HFFc6 (cell line): Measurements from ENCODE around the gene KIF13A. TPM values are rescaled to one million over a fixed set of nuclear protein-coding genes. Genes with fewer than 3 reads are reported as not detected.
A peak's percentile ranks its signal among the peaks of the same experiment; 100 is the strongest.

Source experiments
- DNase-seq: peaks from one replicate; pipeline ENCODE4 v3.0.0-alpha.2; 2018
- H3K27ac Mint-ChIP-seq: 2 replicates; pipeline ENCODE4 v1.8.0; 2020; ENCODE audit warnings: mild to moderate bottlenecking, mixed read lengths
- H3K27me3 Mint-ChIP-seq: 2 replicates; pipeline ENCODE4 v1.8.0; 2021; ENCODE audit warnings: mild to moderate bottlenecking, moderate library complexity, mixed read lengths; ENCODE audit not compliant: insufficient read depth
- H3K36me3 Mint-ChIP-seq: 2 replicates; pipeline ENCODE4 v1.8.0; 2021; ENCODE audit warnings: low read depth, mixed read lengths
- H3K4me1 Mint-ChIP-seq: 2 replicates; pipeline ENCODE4 v1.8.0; 2020; ENCODE audit warnings: low read depth, mixed read lengths
- H3K4me3 Mint-ChIP-seq: 2 replicates; pipeline ENCODE4 v1.8.0; 2020; ENCODE audit warnings: mild to moderate bottlenecking, moderate library complexity, mixed read lengths
- H3K9me3 Mint-ChIP-seq: 2 replicates; pipeline ENCODE4 v1.8.0; 2020; ENCODE audit warnings: mild to moderate bottlenecking, mixed read lengths
- total RNA-seq, 6 experiments: library from RNA; stranded (reverse); fragmentation: NEBNext Ultra II Directional; extraction: Animal tissue kit (Norgen Biotek cat#: 25700); gene quantifications; 2 replicates in 1 of 6; 3 replicates in 5 of 6; pipeline ENCODE4 v1.2.3, GENCODE V29; 2021
- TF ChIP-seq, protein P1 (sequence below): fragments of 200-600 bp; sonication (generic); IDR thresholded peaks from 2 replicates; pipeline ENCODE4 v1.5.0; 2021; ENCODE audit warnings: antibody characterized with exemption, mild to moderate bottlenecking

KIF13A gene
- total RNA-seq, 6 experiments from 2014 or later = 63.7 to 72.8 (median 66.4) TPM

- TF ChIP-seq, protein P1, sequence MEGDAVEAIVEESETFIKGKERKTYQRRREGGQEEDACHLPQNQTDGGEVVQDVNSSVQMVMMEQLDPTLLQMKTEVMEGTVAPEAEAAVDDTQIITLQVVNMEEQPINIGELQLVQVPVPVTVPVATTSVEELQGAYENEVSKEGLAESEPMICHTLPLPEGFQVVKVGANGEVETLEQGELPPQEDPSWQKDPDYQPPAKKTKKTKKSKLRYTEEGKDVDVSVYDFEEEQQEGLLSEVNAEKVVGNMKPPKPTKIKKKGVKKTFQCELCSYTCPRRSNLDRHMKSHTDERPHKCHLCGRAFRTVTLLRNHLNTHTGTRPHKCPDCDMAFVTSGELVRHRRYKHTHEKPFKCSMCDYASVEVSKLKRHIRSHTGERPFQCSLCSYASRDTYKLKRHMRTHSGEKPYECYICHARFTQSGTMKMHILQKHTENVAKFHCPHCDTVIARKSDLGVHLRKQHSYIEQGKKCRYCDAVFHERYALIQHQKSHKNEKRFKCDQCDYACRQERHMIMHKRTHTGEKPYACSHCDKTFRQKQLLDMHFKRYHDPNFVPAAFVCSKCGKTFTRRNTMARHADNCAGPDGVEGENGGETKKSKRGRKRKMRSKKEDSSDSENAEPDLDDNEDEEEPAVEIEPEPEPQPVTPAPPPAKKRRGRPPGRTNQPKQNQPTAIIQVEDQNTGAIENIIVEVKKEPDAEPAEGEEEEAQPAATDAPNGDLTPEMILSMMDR = no peak
- Mint-ChIP-seq H3K36me3 (peaks cover 4% of the 10 kb centered on the region; the same call in 1 of the 2 replicates), H3K4me3 (no peak overlapping the region), H3K27ac (peak overlapping the region; percentile 16; the same call in 1 of the 2 replicates), H3K4me1 (peaks cover 38% of the 10 kb centered on the region), H3K9me3 (no peaks in the 10 kb centered on the region), H3K27me3 (peaks cover 1% of the 10 kb centered on the region; the same call in 1 of the 2 replicates)
- DNase-seq = no peak
Measured at GRCh38 chr6:17998003-17998402, 10.6 kb upstream of the KIF13A start.

GRCh38 chr6:17995414-17995813 is 8.0 kb upstream of the KIF13A start:
- H3K27ac Mint-ChIP-seq = no peak overlapping the region
- TF ChIP-seq, protein P1 = no peak
- DNase-seq = no peak
- peaks cover 1% of the 10 kb centered on the region; the same call in 1 of the 2 replicates for H3K27me3 Mint-ChIP-seq
- no peak overlapping the region for H3K4me3 Mint-ChIP-seq
- peaks cover 4% of the 10 kb centered on the region; the same call in 1 of the 2 replicates for H3K36me3 Mint-ChIP-seq
- peaks cover 53% of the 10 kb centered on the region for H3K4me1 Mint-ChIP-seq
- H3K9me3 Mint-ChIP-seq = no peaks in the 10 kb centered on the region

DNA sequence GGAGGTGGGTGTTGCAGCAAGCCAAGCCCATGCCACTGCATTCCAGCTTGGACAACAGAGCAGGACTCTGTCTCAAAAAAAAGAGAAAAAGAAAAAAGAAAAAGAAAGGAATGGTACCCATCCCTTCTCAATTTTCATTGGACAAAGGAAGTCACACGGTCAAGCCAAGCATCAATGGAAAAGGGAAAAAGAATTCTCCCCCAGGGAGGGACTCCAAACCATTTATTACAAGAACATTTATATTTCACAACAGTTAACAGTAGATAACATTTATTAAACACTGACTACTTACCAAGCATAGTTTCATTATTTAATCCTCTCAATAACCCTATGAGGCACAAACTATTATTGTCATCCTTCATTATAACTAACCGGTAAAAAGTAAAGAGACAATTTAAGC is 6.6 kb upstream of the KIF13A start:
- peaks cover 1% of the 10 kb centered on the region; the same call in 1 of the 2 replicates for H3K27me3 Mint-ChIP-seq

GRCh38 chr6:17988422-17988944 is 1.0 kb upstream of the KIF13A start:
- H3K36me3 Mint-ChIP-seq = peaks cover 15% of the 10 kb centered on the region
- TF ChIP-seq, protein P1 = no peak
- H3K27me3 Mint-ChIP-seq = no peaks in the 10 kb centered on the region; the same call in 1 of the 2 replicates
- DNase-seq = no peak
- H3K4me3 Mint-ChIP-seq = peak overlapping the region; percentile 92
- no peaks in the 10 kb centered on the region for H3K9me3 Mint-ChIP-seq
- peak overlapping the region; percentile 94 for H3K27ac Mint-ChIP-seq
- H3K4me1 Mint-ChIP-seq = peaks cover 63% of the 10 kb centered on the region

More for the DNA sequence above, 6.6 kb upstream of the KIF13A start:
- Mint-ChIP-seq H3K4me1 (peaks cover 58% of the 10 kb centered on the region), H3K4me3 (peak overlapping the region; percentile 72), H3K27ac (peak overlapping the region; percentile 96), H3K36me3 (peaks cover 4% of the 10 kb centered on the region; the same call in 1 of the 2 replicates), H3K9me3 (no peaks in the 10 kb centered on the region)
- TF ChIP-seq, protein P1 = no peak
- DNase-seq = no peak

DNA sequence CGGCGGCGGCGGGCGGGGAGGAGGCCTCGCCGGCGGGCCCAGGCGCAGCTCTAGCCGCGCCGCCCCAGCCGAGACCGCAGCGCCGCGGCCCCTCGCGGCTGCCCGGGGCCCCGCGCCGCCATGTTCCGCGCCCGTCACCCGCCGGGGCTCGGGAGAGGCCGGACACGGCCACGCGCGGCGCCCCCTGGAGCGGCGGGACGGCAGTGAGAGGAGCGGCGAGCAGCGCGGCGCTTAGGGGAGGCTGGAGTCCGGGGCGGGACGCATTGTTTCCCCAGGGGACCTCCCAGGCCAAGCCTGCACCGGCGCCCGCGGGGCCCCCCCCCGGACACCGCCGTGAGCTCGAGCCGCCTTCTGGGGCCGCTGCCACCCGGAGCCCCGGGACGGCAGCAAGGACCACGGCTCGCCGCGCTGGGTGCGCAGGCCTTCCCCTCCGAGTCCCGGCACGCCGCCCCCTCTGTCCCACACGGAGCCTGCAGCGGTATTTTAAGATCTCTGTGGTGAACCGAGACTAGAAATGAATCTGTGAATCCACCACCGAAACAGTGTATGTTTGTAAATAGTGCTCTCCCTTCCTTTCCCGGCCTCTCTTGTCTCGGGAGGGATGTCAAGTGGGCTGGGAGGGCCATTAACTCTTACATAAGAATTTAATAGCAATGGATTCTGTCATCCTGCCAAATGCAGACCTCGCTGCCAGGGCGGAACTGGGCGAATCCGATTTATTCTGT is 424 bp upstream of the KIF13A start:
- TF ChIP-seq, protein P1 = peak; percentile 63
- no peaks in the 10 kb centered on the region for H3K9me3 Mint-ChIP-seq
- H3K27me3 Mint-ChIP-seq = no peaks in the 10 kb centered on the region; the same call in 1 of the 2 replicates
- peak overlapping the region; percentile 94 for H3K27ac Mint-ChIP-seq
- peak overlapping the region; percentile 92 for H3K4me3 Mint-ChIP-seq
- peaks cover 15% of the 10 kb centered on the region for H3K36me3 Mint-ChIP-seq
- H3K4me1 Mint-ChIP-seq = peaks cover 57% of the 10 kb centered on the region
- peak; percentile 46 for DNase-seq
